GM18507 (cell line): Measurements from ENCODE around the gene ARHGEF17.
A peak's percentile ranks its signal among the peaks of the same experiment; 100 is the strongest.
"Not testable (repeated sequence)": the region's sequence is repeated elsewhere in the genome, so short reads cannot be mapped to it uniquely, and the experiment has no call there.

Experiments used
- DNase-seq: peaks from one replicate; pipeline ENCODE4 v3.0.0; 2011; ENCODE audit warnings: low read depth; ENCODE audit not compliant: insufficient read length; ENCODE audit errors: extremely low spot score
- FAIRE-seq: peaks from 2 replicates; lab custom pipeline; 2011; peaks lifted over from hg19 to GRCh38; lab: Jason Lieb, UNC

ARHGEF17 gene

GRCh38 chr11:73271478-73271865 lies 36.6 kb upstream of the ARHGEF17 start:
- not testable (repeated sequence) for FAIRE-seq, DNase-seq

GRCh38 chr11:73271936-73272679 lies 36.0 kb upstream of the ARHGEF17 start, which contains the start of gene P2RY6:
TSS of gene P2RY6 (plus strand) at chr11:73272338. CDS start at chr11:73296519, 24,181 bp downstream.
- FAIRE-seq, result peak; percentile 42
- peak; percentile 33 for DNase-seq

DNA sequence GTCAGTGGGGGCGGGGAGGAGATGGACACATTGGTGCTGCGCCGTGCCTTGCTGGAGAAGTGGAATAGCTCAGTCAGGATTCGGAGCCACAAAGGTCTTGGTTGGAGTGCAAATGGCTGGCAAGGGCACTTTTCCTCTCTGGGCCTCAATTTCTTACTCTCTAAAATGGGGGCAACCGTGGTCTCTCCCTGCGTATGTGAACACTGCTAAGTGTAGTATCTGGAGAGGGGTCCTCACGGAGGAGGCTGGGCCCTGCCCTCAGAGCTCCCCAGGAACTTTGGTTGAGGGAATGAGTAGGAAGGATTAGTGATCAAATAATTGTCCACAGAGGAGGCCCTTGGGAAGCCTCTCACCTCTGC lies 35.4 kb upstream of the ARHGEF17 start:
- no peak for FAIRE-seq

GRCh38 chr11:73273222-73273895 lies 34.7 kb upstream of the ARHGEF17 start:
- DNase-seq, result no peak
- FAIRE-seq, result no peak

More for the DNA sequence above, 35.4 kb upstream of the ARHGEF17 start:
- DNase-seq, result no peak

GRCh38 chr11:73274191-73274590 lies 33.9 kb upstream of the ARHGEF17 start:
- not testable (repeated sequence) for FAIRE-seq, DNase-seq

DNA sequence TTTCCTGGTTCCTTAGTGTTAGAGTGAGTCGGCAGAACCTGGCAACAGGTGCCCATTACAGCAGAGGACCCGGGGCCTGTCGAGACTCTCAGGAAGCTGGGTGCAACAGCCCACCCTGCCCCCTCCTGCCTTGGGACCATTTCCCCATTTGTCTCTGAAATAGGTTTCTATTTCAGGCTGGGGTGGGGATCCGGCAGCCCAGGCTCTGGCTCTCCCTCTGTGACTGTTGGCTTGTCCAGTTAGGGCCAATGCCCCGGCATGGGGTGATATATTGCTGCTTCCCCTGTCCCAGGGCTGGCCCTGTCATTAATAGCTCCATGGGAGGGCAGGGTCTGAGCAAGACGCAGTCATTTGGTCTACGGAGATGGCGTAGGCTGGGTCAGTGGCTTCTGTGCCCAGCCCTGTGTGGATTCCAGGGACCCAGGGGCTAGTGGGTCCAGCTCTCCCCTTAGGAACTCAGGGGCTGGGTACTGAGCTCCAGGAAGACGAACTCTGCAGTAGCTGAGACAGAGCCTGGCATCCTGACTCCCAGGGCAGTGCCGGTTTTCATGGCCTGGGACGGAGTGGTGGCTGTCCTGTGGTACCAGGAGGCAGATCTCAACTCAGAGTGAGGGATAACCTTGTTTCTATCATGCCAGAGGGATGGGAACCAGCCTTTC lies 33.2 kb upstream of the ARHGEF17 start:
- DNase-seq (no peak), FAIRE-seq (no peak)

GRCh38 chr11:73275381-73275750 lies 32.7 kb upstream of the ARHGEF17 start:
- DNase-seq, result no peak
- FAIRE-seq, result no peak

DNA sequence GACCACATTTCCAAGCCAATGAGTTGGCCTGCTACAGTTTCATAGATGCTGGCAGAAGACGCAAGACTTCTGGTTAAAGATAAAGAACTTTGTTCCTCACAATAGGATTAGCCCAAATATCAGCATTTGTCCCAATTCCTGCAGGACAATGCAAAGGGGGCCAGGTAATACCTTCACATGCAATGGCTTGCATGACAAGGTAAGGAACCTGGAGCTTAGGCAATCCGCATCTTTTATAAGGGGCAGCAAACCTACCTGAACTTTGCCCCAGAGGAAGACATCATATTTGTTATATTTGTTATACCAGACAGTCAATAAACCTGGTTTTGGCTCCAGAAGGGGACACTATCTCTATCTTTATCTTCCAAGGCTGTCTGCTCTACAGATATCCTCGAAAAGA lies 30.6 kb upstream of the ARHGEF17 start:
- DNase-seq (no peak), FAIRE-seq (no peak)

GRCh38 chr11:73280626-73281025 lies 27.4 kb upstream of the ARHGEF17 start:
- FAIRE-seq (no peak), DNase-seq (no peak)

GRCh38 chr11:73281201-73281741 lies 26.8 kb upstream of the ARHGEF17 start:
- DNase-seq, result no peak
- no peak for FAIRE-seq

DNA sequence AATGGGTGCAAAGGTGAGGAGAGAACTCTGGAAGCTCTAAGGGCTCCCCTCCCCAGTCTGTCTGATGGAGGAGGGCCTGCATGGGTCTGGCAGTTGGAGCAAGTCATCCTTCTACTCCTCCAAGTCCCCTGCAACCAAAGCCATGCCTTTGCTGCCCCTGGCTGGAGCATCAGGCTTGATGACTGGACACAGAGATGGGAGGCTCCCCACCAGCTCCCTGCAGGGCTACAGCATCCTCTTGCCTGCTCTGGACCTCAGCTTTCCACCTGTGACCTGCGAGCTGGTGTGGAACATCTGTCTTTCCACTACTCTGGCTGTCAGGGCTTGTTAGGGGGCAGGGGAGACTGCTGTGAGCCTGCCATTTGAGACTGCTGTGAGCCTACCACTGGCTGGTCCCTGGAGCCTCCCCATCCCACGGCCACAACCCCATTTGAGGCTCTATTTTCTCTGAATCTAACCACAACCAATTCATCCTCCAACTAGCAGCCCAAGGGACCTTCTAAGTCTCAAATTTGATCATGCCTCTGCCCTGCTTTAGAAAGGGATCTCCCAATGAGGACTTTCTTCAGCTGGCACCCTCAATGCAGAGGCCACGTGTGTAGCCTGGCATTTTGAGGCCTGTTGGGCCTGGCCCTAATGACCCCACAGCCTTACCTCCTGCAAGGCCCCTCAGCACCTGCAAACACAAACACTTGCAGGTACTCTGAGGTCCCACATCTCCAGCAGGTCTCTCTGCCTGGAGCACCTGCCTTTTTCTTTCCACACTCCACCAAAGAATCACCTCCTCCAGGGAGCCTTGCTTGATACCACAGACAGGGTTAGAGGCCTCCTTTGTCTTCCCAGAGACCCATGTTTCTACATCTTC lies 26.0 kb upstream of the ARHGEF17 start:
- no peak for DNase-seq
- FAIRE-seq, result no peak

DNA sequence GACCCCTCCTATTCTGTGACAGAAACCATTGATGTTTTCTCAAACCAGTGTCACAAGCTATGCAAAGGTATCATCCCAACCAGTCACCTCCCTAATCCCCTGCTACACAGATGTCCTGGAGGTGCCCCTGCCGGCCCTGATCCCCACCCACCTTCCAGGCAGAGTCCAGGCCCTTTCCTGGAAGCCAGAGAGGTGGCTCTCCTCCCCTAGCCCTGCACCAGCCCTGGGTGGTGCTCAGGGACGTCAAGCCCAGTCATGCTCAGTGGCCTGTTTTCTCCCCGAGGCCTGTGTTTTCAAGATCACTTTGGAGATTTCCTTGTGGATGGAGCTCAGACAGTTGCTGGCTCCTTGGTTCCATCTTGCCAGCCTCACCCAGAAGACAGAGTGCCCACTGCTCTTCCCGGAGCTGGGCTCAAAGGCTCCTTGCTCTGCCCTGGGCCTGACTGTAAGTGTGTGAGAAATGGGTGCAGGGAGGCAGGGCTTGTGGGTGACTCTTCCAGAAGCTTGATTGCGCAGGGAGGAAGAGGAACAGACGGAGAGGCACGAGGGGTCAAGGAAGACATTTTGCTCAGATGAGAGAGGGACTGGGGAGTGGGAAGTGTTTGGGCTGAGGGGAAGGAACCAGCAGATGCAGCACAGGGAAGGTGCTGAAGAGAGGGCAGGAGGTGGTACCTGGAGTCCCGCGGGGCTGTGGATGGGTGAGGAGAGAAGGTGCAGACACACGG lies 24.6 kb upstream of the ARHGEF17 start:
- DNase-seq, result no peak
- no peak for FAIRE-seq

DNA sequence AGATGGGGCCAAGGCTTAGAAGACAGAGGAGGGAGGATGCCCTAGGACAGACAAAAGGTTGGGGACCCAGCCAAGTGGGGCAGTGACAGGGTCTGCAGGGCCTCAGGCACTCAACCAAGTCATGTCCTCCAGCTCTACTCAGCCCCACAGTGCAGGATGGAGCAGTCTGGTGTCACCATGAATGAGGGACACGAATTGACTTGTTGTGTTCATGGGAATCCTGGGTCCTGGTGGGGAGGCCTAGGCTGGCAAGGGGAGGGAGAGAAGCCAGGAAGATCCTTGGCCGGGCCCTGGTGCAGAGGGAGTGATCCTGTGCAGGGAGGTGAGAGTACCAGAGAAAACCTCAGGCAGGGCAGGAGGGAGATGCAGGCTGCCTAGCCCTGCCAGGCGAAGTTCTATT lies 24.0 kb upstream of the ARHGEF17 start:
- FAIRE-seq, result no peak

DNA sequence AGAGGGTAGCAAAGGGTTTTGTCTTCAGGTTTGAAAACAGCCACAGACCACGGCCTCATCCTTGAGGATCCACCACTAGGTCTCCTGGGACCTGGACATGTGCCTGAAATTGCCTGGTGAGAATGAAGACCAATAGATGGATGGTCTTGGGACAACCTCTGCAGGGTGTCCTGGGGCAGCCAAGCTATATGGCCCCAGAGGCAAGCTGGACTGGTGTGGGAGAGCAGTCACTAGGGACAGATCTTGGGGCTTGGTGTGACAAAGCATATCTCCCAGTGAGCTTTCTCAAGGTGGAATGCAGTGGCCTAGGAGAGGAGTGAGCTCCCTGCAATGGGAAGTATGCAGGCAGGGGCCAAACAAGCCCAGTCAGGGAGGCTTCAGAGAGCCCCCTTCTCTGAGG lies 22.4 kb upstream of the ARHGEF17 start:
- DNase-seq (no peak), FAIRE-seq (no peak)

More for the DNA sequence above, 24.0 kb upstream of the ARHGEF17 start:
- DNase-seq, result no peak

GRCh38 chr11:73286240-73286810 lies 21.8 kb upstream of the ARHGEF17 start:
- DNase-seq (no peak), FAIRE-seq (no peak)

DNA sequence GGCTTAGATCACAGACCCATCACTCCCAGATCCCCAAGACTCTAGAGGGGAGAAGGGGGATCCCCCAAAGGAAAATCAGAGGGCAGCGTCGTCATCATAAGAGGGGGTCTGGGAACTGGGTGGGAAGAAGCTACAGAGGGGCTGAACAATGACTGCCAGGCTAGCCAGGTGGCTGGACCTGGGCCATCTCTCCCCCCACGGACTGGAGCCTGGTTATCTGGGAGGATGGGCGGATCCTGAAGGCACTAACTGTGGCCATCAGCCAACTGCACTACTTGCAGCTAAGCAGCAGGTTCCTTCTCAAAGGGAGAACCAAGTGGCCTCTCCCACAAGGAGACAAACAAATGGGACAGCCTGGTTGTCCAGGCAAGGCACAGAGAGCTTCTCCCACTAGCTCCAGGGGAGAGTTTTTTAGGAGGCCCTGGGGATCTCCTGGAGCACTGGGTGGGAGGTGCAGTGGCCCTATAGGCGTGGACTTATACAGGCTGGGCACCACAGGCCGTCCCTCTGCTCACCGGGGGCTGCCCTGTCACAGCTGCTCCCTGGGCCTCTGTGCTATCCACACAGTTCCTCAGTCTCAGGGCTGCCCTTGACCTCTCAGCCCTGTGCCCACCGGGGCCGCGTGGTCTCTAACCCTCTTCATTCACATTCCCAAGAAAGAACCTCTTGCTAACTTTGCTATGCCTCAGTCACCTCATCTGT lies 20.5 kb upstream of the ARHGEF17 start:
- FAIRE-seq, result no peak

DNA sequence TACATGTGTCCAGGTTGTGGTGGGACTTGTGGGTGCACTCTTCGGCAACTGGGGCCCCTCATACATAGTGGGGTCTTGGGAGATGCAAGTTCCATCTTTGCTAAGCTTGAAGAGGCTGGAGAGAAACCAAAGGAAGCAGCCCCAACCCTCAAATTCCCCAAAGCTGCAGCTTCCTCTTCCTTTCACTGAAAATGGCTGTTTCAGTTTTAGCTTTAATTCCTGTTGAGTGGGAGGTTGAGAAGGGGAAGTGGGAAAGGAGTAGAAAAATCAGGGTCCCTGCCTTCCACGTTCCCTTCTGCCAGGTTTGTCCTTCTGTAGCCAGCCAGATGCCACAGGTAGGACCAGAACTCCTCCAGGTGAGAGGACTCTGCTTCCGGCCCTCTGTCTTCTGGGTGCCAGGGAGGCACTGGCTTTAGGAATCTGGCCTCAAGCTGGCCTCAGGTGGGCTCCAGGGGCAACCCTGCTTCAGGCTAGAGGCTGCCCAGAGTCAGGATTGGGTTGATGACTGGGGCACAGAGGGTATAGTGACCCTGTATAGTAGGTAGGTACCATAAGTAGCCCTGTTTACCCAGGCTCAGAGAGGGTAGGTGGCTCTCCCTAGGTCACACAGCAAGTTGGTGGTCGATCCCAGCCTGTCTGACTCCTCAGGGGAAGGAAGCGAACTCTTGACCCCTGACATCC lies 19.7 kb upstream of the ARHGEF17 start:
- DNase-seq (no peak), FAIRE-seq (peak; percentile 60)

More for the DNA sequence above, 20.5 kb upstream of the ARHGEF17 start:
- DNase-seq, result no peak
